HEK293 (cell line): ENCODE results near the gene MAPK11.

Source experiments
- REST ChIP-seq: fragments of 450-650 bp; formaldehyde crosslinking; IDR thresholded peaks from 2 replicates; pipeline ENCODE4 v1.5.1; 2016; ENCODE audit warnings: missing biosample characterization, missing genetic modification characterization
- SP7 ChIP-seq: fragments of 450-650 bp; formaldehyde crosslinking; IDR thresholded peaks from 2 replicates; pipeline ENCODE4 v1.5.1; 2016; ENCODE audit warnings: missing biosample characterization, missing genetic modification characterization
- TSHZ1 ChIP-seq: fragments of 450-650 bp; formaldehyde crosslinking; IDR thresholded peaks from 2 replicates; pipeline ENCODE4 v1.5.1; 2016; ENCODE audit warnings: missing biosample characterization, missing genetic modification characterization, borderline replicate concordance
- ZNF501 ChIP-seq: fragments of 450-650 bp; formaldehyde crosslinking; IDR thresholded peaks from 2 replicates; pipeline ENCODE4 v1.5.1; 2016; ENCODE audit warnings: missing biosample characterization, missing genetic modification characterization
- ZNF670 ChIP-seq: fragments of 450-650 bp; formaldehyde crosslinking; IDR thresholded peaks from 2 replicates; pipeline ENCODE4 v1.5.1; 2016; ENCODE audit warnings: missing biosample characterization, missing genetic modification characterization, low read depth
- TF ChIP-seq, protein P1 (sequence below): fragments of 450-650 bp; formaldehyde crosslinking; IDR thresholded peaks from 2 replicates; pipeline ENCODE4 v1.5.1; 2016; ENCODE audit warnings: missing biosample characterization, missing genetic modification characterization

DNA sequence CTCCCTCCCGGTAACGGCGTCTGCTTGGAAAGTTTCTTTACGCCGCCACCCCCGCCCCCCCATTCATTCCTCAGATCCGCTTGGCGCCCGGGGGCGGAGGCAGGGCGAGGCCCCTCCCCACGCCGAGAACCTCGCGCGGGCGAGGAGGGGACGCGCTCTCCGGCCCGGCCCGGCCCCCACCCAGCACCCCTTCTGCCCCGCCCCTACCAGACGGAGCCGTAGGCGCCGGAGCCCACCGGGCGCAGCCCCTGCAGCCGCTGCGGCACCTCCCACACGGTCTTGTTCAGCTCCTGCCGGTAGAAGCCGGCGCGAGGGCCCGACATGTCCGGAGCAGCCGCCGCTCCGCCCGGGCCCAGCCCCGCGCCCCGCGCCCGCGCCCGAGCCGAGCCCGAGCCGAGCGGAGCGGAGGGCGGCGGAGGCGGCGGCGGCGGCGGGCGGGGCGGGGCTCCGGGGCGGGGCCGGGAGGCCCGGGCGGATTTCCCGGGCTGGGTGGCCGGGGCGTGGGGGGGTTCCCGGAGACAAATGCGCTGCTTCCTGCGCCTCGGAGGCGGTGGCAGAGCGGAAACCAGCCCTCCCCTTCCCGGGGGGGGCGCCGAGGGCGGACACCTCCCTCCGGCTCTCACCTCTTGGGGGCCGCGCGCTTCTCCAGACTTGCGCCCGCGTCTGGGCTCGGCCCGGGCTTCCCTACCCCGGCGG is at the start of gene MAPK11:
- TF ChIP-seq ZNF501 = no peak
- TF ChIP-seq REST (tag by site-specific recombination) = no peak
- TF ChIP-seq ZNF670 (tag by site-specific recombination) = no peak
- no peak for TF ChIP-seq TSHZ1 (tag by site-specific recombination)
- no peak for TF ChIP-seq SP7
- TF ChIP-seq, protein P1, sequence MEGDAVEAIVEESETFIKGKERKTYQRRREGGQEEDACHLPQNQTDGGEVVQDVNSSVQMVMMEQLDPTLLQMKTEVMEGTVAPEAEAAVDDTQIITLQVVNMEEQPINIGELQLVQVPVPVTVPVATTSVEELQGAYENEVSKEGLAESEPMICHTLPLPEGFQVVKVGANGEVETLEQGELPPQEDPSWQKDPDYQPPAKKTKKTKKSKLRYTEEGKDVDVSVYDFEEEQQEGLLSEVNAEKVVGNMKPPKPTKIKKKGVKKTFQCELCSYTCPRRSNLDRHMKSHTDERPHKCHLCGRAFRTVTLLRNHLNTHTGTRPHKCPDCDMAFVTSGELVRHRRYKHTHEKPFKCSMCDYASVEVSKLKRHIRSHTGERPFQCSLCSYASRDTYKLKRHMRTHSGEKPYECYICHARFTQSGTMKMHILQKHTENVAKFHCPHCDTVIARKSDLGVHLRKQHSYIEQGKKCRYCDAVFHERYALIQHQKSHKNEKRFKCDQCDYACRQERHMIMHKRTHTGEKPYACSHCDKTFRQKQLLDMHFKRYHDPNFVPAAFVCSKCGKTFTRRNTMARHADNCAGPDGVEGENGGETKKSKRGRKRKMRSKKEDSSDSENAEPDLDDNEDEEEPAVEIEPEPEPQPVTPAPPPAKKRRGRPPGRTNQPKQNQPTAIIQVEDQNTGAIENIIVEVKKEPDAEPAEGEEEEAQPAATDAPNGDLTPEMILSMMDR (tag by site-specific recombination) = 0 out of 2 replicates have a peak, but pooled peaks have one; percentile 20
